ENCODE data around the gene GALNT2.

The GALNT2 gene

DNA sequence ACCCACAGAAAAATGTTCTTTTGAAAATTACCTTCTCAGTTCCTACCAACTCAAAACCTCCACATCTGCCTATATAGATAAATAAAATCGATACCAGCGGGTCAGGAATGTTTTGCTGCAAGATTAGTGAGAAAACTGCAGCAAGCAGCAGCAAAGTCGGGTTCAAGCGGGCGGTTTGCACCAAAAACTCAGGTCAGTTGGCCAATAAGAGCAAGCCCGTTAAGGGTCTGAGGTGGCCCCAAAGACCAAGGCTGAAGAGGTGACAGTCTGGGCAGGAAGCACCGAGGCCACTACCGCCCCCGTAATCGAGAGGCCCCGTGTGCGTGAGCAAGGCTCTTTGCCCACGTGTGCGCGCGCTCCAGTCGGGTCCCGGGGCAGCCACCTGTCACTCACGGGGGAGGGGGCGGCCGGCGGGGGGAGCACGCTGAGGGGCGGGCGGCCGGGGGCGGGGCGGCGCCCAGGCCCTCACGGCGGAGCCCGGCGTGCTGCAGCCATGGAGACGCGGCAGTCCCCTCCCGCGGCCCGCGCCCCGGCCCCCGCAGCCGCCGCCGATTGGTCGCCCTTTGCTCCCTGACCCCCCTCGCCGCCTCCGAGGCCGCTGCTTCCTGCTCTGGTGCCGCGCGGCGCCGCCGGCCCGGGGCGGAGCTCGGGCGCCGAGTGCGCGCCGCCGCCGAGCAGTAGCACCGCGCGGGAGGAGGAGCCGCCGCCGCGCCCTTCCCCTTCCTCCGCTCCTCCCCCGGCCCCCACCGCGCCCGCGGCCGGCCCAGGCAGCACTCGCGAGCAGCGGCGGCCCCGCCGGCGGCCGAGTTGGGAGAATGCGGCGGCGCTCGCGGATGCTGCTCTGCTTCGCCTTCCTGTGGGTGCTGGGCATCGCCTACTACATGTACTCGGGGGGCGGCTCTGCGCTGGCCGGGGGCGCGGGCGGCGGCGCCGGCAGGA is at the start of gene GALNT2:
TSS of gene GALNT2 (plus strand) at position 773 of the 939 bp plus-strand sequence. CDS start at position 816, 43 bp downstream.
- H3K4me3 ChIP-seq (ENCODE audit: low read depth, low read length) = peak within 1 kb of the TSS; percentile 75
- TF ChIP-seq, protein P1, sequence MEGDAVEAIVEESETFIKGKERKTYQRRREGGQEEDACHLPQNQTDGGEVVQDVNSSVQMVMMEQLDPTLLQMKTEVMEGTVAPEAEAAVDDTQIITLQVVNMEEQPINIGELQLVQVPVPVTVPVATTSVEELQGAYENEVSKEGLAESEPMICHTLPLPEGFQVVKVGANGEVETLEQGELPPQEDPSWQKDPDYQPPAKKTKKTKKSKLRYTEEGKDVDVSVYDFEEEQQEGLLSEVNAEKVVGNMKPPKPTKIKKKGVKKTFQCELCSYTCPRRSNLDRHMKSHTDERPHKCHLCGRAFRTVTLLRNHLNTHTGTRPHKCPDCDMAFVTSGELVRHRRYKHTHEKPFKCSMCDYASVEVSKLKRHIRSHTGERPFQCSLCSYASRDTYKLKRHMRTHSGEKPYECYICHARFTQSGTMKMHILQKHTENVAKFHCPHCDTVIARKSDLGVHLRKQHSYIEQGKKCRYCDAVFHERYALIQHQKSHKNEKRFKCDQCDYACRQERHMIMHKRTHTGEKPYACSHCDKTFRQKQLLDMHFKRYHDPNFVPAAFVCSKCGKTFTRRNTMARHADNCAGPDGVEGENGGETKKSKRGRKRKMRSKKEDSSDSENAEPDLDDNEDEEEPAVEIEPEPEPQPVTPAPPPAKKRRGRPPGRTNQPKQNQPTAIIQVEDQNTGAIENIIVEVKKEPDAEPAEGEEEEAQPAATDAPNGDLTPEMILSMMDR (IDR thresholded peaks at IDR 0.05; ENCODE audit: borderline replicate concordance, insufficient read depth, low read depth, low read length) = no peak

DNA sequence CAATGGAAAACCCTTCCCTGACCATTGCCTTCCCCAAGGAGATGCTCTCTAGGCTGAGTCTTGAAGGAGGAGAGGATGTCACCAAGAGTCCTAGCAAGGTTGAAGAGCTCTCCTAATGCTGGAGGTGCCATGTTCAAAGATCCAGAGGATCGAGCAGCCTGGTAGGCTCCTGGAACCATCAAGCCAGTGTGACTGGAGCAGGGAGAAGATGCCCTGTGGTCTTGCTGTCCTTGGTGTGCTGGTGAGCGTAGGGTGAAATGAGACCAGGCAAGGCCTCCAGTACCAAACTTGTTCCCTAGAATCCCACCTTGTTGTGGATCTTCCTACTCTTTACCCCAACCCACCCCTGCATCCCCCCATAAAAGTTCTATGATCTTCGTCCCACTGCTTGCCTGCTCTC is 46.6 kb upstream of the GALNT2 start:
- TF ChIP-seq, protein P1 (IDR thresholded peaks at IDR 0.05; ENCODE audit: borderline replicate concordance, insufficient read depth, low read depth, low read length) = no peak

DNA sequence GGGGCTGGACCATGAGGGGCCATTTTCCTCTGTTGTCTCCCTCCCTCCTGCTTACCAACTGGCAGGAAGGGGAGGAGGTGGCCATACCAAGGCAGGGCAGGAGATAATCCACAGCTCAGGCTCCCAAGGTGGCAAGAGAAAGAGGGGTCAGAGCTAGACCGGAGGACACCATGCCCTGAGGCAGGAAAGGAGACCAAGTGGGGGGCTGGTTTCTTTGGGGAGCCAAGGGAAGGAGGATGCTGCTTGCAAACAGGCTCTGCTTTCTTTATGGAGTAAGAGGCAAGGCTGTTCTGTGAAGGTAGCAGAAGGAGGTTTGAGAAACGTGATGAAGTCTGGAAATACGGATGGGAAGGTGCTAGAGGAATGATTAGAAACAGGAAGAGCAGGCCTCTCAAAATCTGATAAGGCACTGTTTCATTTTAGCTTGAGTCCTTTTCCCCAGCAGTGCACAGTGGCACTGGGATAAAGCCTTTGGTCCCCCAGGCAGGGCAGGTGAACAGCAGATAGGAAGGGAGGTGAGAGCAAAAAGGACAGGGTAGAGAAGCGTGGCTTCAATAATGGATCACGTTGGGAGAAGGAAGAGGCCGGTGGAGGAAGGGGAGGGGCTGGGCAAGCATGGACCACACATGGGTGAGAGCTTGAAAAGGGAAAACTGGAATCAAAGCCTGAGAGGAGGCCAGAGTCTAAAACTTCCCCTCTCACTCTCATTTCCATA is 44.2 kb upstream of the GALNT2 start:
- TF ChIP-seq, protein P1 (IDR thresholded peaks at IDR 0.05; ENCODE audit: borderline replicate concordance, insufficient read depth, low read depth, low read length) = no peak
- no peak overlapping the region for H3K4me3 ChIP-seq (ENCODE audit: low read depth, low read length)

More for the DNA sequence above, 46.6 kb upstream of the GALNT2 start:
- H3K4me3 ChIP-seq (ENCODE audit: low read depth, low read length) = no peak overlapping the region

DNA sequence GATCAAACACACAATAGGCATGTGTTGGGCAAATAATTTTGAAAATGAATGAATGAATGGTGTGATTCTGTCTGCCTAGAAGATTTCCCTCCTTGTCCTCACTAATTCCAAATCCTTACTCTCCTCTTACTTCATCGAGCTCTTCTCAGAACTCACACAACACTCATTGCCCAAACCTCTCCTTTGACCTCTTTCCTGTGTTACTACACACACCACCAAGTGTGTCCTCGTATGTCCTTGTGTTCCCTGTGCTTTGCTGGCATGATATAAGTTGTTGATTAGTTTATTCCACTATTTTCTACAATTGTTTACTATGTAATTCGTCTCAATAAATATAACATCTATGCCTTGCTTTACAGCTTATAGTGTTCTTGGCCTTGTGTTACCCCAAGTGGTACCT is 41.4 kb upstream of the GALNT2 start:
- no peak overlapping the region for H3K4me3 ChIP-seq (ENCODE audit: low read depth, low read length)
- TF ChIP-seq, protein P1 (IDR thresholded peaks at IDR 0.05; ENCODE audit: borderline replicate concordance, insufficient read depth, low read depth, low read length) = no peak

DNA sequence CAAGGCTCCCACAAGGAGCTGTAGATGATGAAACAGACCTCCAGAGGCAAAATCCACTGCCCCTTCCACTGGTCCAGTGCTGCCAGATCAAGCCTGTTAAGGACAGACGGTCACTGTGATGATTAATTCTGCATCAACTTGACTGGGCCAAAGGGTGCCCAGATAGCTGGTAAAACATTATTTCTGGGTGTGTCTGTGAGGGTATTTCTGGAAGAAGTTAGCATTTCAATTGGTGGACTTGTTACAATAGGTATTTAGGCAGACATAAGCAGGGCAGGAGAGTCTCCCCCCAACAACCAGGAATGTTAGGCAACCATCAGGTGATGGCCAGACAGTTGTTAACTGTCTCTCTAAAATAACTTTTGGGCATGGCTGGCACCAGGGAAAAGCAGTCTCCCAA is 40.9 kb upstream of the GALNT2 start:
- TF ChIP-seq, protein P1 (IDR thresholded peaks at IDR 0.05; ENCODE audit: borderline replicate concordance, insufficient read depth, low read depth, low read length) = no peak
- H3K4me3 ChIP-seq (ENCODE audit: low read depth, low read length) = no peak overlapping the region

DNA sequence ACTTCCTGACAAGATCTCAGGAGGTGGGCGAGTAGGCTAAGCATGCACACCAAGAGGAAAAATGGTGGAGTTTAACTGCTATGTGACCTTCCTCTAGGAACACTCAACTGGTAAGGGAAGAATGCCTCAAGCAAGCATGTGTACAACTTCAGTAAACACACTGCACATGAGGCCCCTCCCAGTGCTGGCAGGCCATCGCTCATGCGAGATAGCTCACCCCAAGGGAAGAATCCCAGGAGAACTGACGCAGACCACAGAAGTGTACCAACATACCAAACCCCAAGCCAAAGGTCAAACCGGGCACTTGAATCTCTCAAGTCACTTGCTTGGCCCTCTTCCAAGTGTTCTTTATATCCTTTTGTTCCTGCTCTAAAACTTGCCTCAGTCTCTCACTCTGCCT is 40.5 kb upstream of the GALNT2 start:
- H3K4me3 ChIP-seq (ENCODE audit: low read depth, low read length) = no peak overlapping the region

More for the DNA sequence above, 40.5 kb upstream of the GALNT2 start:
- TF ChIP-seq, protein P1 (IDR thresholded peaks at IDR 0.05; ENCODE audit: borderline replicate concordance, insufficient read depth, low read depth, low read length) = no peak

Data from GM12875 (cell line).